A673 (cell line): ENCODE results near the gene VTA1. TPM values are rescaled to one million over a fixed set of nuclear protein-coding genes. Genes with fewer than 3 reads are reported as not detected.
"Not testable (repeated sequence)": the region's sequence is repeated elsewhere in the genome, so short reads cannot be mapped to it uniquely, and the experiment has no call there.

Experiments
- BruUV-seq: library from RNA; stranded (reverse); fragments of 400-500 nt; replicated peaks from 2 replicates; lab custom pipeline; 2021; lab: Mats Ljungman, UMichigan
- CTCF ChIA-PET: fragments of 300-600 bp; sonication (Branson Sonifier 250); formaldehyde crosslinking; loops from one replicate; lab custom pipeline; 2022; ENCODE audit warnings: antibody characterized with exemption; lab: Charles Lee
- POLR2A ChIA-PET: fragments of 300-600 bp; sonication (Branson Sonifier 250); formaldehyde crosslinking; loops from one replicate; lab custom pipeline; 2022; ENCODE audit warnings: antibody characterized with exemption; ENCODE audit not compliant: low non-redundant PET; lab: Charles Lee
- DNase-seq: peaks from one replicate; pipeline ENCODE4 v3.0.0-alpha.2; 2015; ENCODE audit warnings: low spot score
- H3K27ac ChIP-seq: fragments of 200-600 bp; sonication (generic); 2 replicates; pipeline ENCODE4 v1.5.1; 2016; ENCODE audit warnings: mixed run types, low read depth, mild to moderate bottlenecking, mixed read lengths, antibody characterized with exemption, low read length; ENCODE audit not compliant: poor library complexity, severe bottlenecking
- H3K27me3 ChIP-seq: fragments of 200-600 bp; sonication (generic); replicated peaks from 2 replicates; pipeline ENCODE4 v1.6.1; 2017; ENCODE audit warnings: mixed run types, low read depth, mild to moderate bottlenecking, mixed read lengths, antibody characterized with exemption, low read length; ENCODE audit not compliant: insufficient read depth, poor library complexity
- H3K36me3 ChIP-seq: fragments of 200-600 bp; sonication (generic); 2 replicates; pipeline ENCODE4 v1.6.1; 2016; ENCODE audit warnings: mixed run types, mild to moderate bottlenecking, mixed read lengths, antibody characterized with exemption, low read length; ENCODE audit not compliant: insufficient read depth, poor library complexity, severe bottlenecking
- H3K4me1 ChIP-seq: fragments of 200-600 bp; sonication (generic); 2 replicates; pipeline ENCODE4 v1.6.1; 2017; ENCODE audit warnings: mixed run types, mild to moderate bottlenecking, mixed read lengths, antibody characterized with exemption, low read length; ENCODE audit not compliant: insufficient read depth, poor library complexity, severe bottlenecking
- H3K4me3 ChIP-seq: fragments of 200-600 bp; sonication (generic); 2 replicates; pipeline ENCODE4 v1.5.1; 2016; ENCODE audit warnings: low read depth, mixed run types, mild to moderate bottlenecking, mixed read lengths, low read length; ENCODE audit not compliant: poor library complexity, severe bottlenecking
- H3K9me3 ChIP-seq: fragments of 200-600 bp; sonication (generic); 2 replicates; pipeline ENCODE4 v1.6.1; 2016; ENCODE audit warnings: mixed run types, low read depth, mild to moderate bottlenecking, mixed read lengths, antibody characterized with exemption, low read length; ENCODE audit not compliant: poor library complexity, severe bottlenecking
- CTCF ChIP-seq: fragments of 300-800, 200-600 bp; sonication (generic); conservative IDR thresholded peaks from 2 replicates; pipeline ENCODE4 v1.5.1; 2017; ENCODE audit warnings: low read depth, mild to moderate bottlenecking, antibody characterized with exemption, low read length, moderate library complexity, mixed read lengths
- EZH2 ChIP-seq: fragments of 200-600 bp; sonication (generic); IDR thresholded peaks from 2 replicates; pipeline ENCODE4 v1.6.1; 2017; ENCODE audit warnings: borderline replicate concordance, low read depth, mild to moderate bottlenecking, mixed read lengths, antibody characterized with exemption, low read length; ENCODE audit not compliant: poor library complexity, severe bottlenecking
- intact Hi-C: fragments of 100-400 bp; cut with micrococcal nuclease; formaldehyde crosslinking; loops from one replicate; pipeline ENCODE4 v1.10.0; 2022; ENCODE audit not compliant: unreplicated experiment
- total RNA-seq: library from RNA; stranded (reverse); gene quantifications from 2 replicates; pipeline ENCODE4 v1.2.3, GENCODE V29; 2021

VTA1 gene
- total RNA-seq, 1 experiment from 2014 or later, result 75.4 TPM

- no peaks in the 10 kb centered on the region for H3K27me3 ChIP-seq
- ChIA-PET POLR2A (no interaction called here), CTCF (no interaction called here)
- intact Hi-C loops, result no loop called here
- TF ChIP-seq CTCF, result no peak
- TF ChIP-seq EZH2, result no peak
- no peaks in the 10 kb centered on the region for H3K36me3 ChIP-seq
- H3K9me3 ChIP-seq, result no peaks in the 10 kb centered on the region
- no peak for DNase-seq
- no peaks in the 10 kb centered on the region for H3K4me1 ChIP-seq
- no peak overlapping the region for H3K27ac ChIP-seq
- BruUV-seq, result no TSS peak
- H3K4me3 ChIP-seq, result no peak overlapping the region
Measured at GRCh38 chr6:142226731-142227130, 79.7 kb downstream of the VTA1 start.

DNA sequence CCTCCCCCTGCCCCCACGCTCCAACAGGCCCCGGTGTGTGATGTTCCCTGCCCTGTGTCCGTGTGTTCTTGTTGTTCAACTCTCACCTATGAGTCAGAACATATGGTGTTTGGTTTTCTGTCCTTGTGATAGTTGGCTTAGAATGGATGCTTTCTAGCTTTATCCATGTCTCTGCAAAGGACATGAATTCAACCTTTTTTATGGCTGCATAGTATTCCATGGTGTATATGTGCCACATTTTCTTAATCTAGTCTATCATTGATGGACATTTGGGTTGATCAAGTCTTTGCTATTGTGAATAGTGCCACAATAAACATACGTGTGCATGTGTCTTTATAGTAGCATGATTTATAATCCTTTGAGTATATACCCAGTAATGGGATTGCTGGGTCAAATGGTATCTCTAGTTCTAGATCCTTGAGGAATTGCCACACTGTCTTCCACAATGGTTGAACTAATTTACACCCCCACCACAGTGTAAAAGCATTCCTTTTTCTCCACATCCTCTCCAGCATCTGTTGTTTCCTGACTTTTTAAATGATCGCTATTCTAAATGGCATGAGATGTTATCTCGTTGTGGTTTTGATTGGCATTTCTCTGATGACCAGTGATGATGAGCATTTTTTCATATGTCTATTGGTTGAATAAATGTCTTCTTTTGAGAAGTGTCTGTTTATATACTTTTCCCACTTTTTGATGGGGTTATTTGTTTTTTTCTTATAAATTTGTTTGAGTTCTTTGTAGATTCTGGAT lies 82.6 kb downstream of the VTA1 start:
- H3K27ac ChIP-seq, H3K27me3 ChIP-seq, H3K9me3 ChIP-seq, H3K4me3 ChIP-seq, H3K36me3 ChIP-seq, CTCF ChIA-PET, BruUV-seq, H3K4me1 ChIP-seq, POLR2A ChIA-PET, DNase-seq: not testable (repeated sequence)
- intact Hi-C loops, result loop anchor here (10.0 kb wide), 1 partner anchor 155 kb away; no protein-coding TSS in a partner anchor

GRCh38 chr6:142232206-142233044 lies 85.4 kb downstream of the VTA1 start:
- BruUV-seq, H3K27ac ChIP-seq, H3K4me3 ChIP-seq, H3K9me3 ChIP-seq, POLR2A ChIA-PET, H3K4me1 ChIP-seq, H3K36me3 ChIP-seq, H3K27me3 ChIP-seq: not testable (repeated sequence)
- CTCF ChIA-PET, result interaction anchor here (0.8 kb wide), 1 partner anchor 155 kb away, joined by 3 read pairs; no protein-coding TSS in a partner anchor
- intact Hi-C loops, result loop anchor here (10.0 kb wide), 1 partner anchor 152 kb away; no protein-coding TSS in a partner anchor
- peak; percentile 62 for DNase-seq
- peak; percentile 32; the same call in 1 of the 2 replicates for TF ChIP-seq CTCF
